HepG2 (cell line): ENCODE data around the gene PHACTR3.

ENCODE experiments used
- BORCS8-MEF2B ChIP-seq: sonication (generic); formaldehyde crosslinking; IDR thresholded peaks from 2 replicates; pipeline ENCODE4 v1.8.0; 2022; ENCODE audit warnings: mild to moderate bottlenecking, missing genetic modification reagents
- CHD4 ChIP-seq: fragments of 200-600 bp; sonication (generic); IDR thresholded peaks from 2 replicates; pipeline ENCODE4 v1.7.0; 2017; ENCODE audit warnings: mild to moderate bottlenecking, low read length, borderline replicate concordance
- EZH2 ChIP-seq: conservative IDR thresholded peaks from 2 replicates; pipeline ENCODE4 v1.6.1; 2012; ENCODE audit warnings: mild to moderate bottlenecking, low read depth, low read length, moderate library complexity
- FOXK1 ChIP-seq: sonication (generic); formaldehyde crosslinking; IDR thresholded peaks from 2 replicates; pipeline ENCODE4 v1.4.0; 2020; ENCODE audit warnings: low read depth, missing genetic modification reagents, borderline replicate concordance
- FOXM1 ChIP-seq: sonication (generic); formaldehyde crosslinking; IDR thresholded peaks from 2 replicates; pipeline ENCODE4 v1.5.0; 2020; ENCODE audit warnings: missing genetic modification reagents
- KAT2B ChIP-seq: fragments of 150-350 bp; IDR thresholded peaks from 2 replicates; pipeline ENCODE4 v1.6.1; 2014; ENCODE audit warnings: low read depth, low read length, borderline replicate concordance
- POLR2A ChIP-seq, 2 experiments: IDR thresholded peaks; 2 replicates each; pipeline ENCODE4 v1.6.1; 2011; ENCODE audit warnings: low read depth in 2 of 2, low read length in 2 of 2, mild to moderate bottlenecking in 1 of 2, moderate library complexity in 1 of 2; ENCODE audit not compliant: insufficient read depth in 1 of 2
- POLR2AphosphoS5 ChIP-seq: IDR thresholded peaks from 2 replicates; pipeline ENCODE4 v1.6.1; 2012; ENCODE audit warnings: low read depth, low read length
- TF ChIP-seq, protein P1 (sequence below): sonication (generic); formaldehyde crosslinking; IDR thresholded peaks from 2 replicates; pipeline ENCODE4 v1.4.0; 2020; ENCODE audit warnings: mild to moderate bottlenecking, missing genetic modification reagents
- TF ChIP-seq, protein P2 (sequence below): sonication (generic); formaldehyde crosslinking; IDR thresholded peaks from 2 replicates; pipeline ENCODE4 v1.5.1; 2020; ENCODE audit warnings: missing genetic modification reagents, mild to moderate bottlenecking, borderline replicate concordance

DNA sequence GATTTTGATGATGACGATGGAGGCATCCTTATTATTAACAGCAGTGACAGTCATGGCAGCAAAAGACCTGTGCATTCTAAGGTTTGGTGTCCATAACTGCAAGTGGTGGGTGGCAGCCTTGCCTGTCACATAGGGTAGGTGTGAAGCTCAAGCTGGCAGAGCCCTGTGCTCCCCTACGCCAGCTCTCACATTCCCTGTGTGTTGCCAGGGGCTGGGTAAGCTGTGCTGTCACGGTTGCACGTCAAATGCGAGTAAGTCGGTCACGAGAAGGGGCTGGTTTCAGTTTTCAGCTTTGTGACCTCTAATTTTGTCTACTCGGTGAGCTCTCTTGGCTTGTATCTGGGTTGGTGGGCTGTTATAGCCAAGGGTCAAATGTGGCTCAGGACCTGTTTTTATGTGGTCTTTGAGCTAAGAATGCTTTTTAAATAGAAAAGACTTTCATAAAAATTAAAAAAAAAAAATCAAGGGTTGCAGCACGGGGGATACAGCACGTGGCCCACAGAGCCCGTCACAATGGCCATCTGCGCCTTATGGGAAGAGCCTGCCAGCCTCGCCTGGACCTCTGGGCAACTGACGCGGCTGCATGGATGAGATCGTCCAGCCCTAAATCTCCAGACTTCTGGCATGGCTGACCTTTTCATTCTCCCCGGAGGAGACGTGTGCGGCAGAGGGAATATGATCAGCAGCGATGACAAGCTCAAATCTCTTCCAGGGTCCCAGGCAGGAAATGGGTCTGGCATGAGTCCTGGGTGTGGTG lies 148.5 kb downstream of the PHACTR3 start:
- TF ChIP-seq BORCS8-MEF2B (CRISPR knock-in tag) (no peak), FOXK1 (no peak), CHD4 (no peak), KAT2B (no peak), POLR2A (IDR thresholded peaks at IDR 0.05; ENCODE audit: insufficient read depth in 1 of 2, low read depth in 2 of 2, low read length in 2 of 2) (no peak), FOXM1 (CRISPR knock-in tag) (no peak), EZH2 (no peak), POLR2AphosphoS5 (no peak)
- TF ChIP-seq, protein P1, sequence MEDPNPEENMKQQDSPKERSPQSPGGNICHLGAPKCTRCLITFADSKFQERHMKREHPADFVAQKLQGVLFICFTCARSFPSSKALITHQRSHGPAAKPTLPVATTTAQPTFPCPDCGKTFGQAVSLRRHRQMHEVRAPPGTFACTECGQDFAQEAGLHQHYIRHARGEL (CRISPR knock-in tag): no peak
- TF ChIP-seq, protein P2, sequence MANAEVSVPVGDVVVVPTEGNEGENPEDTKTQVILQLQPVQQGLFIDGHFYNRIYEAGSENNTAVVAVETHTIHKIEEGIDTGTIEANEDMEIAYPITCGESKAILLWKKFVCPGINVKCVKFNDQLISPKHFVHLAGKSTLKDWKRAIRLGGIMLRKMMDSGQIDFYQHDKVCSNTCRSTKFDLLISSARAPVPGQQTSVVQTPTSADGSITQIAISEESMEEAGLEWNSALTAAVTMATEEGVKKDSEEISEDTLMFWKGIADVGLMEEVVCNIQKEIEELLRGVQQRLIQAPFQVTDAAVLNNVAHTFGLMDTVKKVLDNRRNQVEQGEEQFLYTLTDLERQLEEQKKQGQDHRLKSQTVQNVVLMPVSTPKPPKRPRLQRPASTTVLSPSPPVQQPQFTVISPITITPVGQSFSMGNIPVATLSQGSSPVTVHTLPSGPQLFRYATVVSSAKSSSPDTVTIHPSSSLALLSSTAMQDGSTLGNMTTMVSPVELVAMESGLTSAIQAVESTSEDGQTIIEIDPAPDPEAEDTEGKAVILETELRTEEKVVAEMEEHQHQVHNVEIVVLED: no peak
